Measurements from ENCODE around the gene MNT.
A peak's percentile ranks its signal among the peaks of the same experiment; 100 is the strongest.

The MNT gene

GRCh38 chr17:2395258-2396181 is 5.3 kb downstream of the MNT start:
- Histone ChIP-seq H3K27ac (ENCODE audit: low read depth, low read length, severe bottlenecking) (peak overlapping the region; percentile 99), H3K9me3 (ENCODE audit: control insufficient read depth, low read length) (no peaks in the 10 kb centered on the region), H3K4me1 (ENCODE audit: control insufficient read depth, insufficient read depth, low read length, poor library complexity, severe bottlenecking) (peaks cover 44% of the 10 kb centered on the region), H3K36me3 (ENCODE audit: control insufficient read depth, insufficient read depth, low read length) (no peaks in the 10 kb centered on the region), H3K4me3 (ENCODE audit: extremely low read depth, insufficient read depth, low read length, poor library complexity, severe bottlenecking) (peak overlapping the region; percentile 24)
- WGBS, 2 experiments (ENCODE audit: insufficient coverage in 2 of 2), result 79 to 87% methylated on average over 18 to 24 of the region's 28 CpGs

GRCh38 chr17:2394775-2395201 is 6.1 kb downstream of the MNT start:
- WGBS, 2 experiments (ENCODE audit: insufficient coverage in 2 of 2), result 92 to 96% methylated on average over 7 to 9 of the region's 16 CpGs
- no peak overlapping the region for H3K4me3 ChIP-seq (ENCODE audit: extremely low read depth, insufficient read depth, low read length, poor library complexity, severe bottlenecking)
- H3K36me3 ChIP-seq (ENCODE audit: control insufficient read depth, insufficient read depth, low read length), result no peaks in the 10 kb centered on the region
- peaks cover 51% of the 10 kb centered on the region for H3K4me1 ChIP-seq (ENCODE audit: control insufficient read depth, insufficient read depth, low read length, poor library complexity, severe bottlenecking)
- H3K9me3 ChIP-seq (ENCODE audit: control insufficient read depth, low read length), result no peaks in the 10 kb centered on the region
- no peak overlapping the region for H3K27ac ChIP-seq (ENCODE audit: low read depth, low read length, severe bottlenecking)

DNA sequence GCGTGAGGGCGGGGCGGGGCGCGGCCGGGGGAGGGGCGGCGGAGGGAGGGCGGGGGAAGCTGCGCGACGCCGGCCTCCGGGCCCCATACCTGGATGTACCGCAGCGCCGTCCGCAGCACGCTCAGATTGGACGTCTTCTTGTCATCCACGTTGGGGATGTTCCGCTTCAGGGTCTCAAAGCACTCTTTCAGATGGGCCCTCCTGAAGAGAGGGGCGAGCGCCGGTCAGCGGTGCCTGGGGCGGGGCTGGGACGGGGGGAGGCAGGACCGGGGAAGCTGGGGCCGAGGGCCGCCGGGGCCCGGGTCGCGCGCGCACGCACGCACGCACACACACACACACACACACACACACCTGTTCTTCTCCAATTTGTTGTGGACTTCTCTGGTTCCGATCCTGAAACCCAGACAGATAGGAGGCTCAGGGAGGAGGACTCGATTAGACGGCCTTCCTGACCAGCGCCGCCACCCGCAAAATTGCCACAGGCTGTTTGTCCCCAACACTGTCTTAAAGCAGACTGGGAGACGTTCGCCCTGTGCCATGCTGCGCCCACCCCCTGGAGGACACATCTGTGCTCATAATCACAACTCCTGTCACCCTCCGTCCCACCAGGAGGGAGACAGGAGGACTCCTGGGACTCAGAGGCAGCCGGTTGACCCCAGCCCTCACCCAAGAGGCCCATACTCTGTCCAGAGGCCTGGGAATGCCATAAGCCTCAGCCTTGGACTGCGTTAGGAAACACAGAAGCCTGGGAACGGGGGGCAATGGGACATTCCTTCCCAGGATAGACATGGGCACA is 6.7 kb downstream of the MNT start:
- WGBS, 2 experiments (ENCODE audit: insufficient coverage in 2 of 2), result 31 to 54% methylated on average over 21 to 37 of the region's 53 CpGs
- H3K27ac ChIP-seq (ENCODE audit: low read depth, low read length, severe bottlenecking), result peak overlapping the region; percentile 99
- peak overlapping the region; percentile 16 for H3K4me3 ChIP-seq (ENCODE audit: extremely low read depth, insufficient read depth, low read length, poor library complexity, severe bottlenecking)
- peaks cover 4% of the 10 kb centered on the region for H3K36me3 ChIP-seq (ENCODE audit: control insufficient read depth, insufficient read depth, low read length)
- peaks cover 51% of the 10 kb centered on the region for H3K4me1 ChIP-seq (ENCODE audit: control insufficient read depth, insufficient read depth, low read length, poor library complexity, severe bottlenecking)
- H3K9me3 ChIP-seq (ENCODE audit: control insufficient read depth, low read length), result no peaks in the 10 kb centered on the region

- Histone ChIP-seq H3K4me1 (ENCODE audit: control insufficient read depth, insufficient read depth, low read length, poor library complexity, severe bottlenecking) (peaks cover 50% of the 10 kb centered on the region), H3K36me3 (ENCODE audit: control insufficient read depth, insufficient read depth, low read length) (peaks cover 4% of the 10 kb centered on the region), H3K27ac (ENCODE audit: low read depth, low read length, severe bottlenecking) (peak overlapping the region; percentile 99), H3K4me3 (ENCODE audit: extremely low read depth, insufficient read depth, low read length, poor library complexity, severe bottlenecking) (peak overlapping the region; percentile 52), H3K9me3 (ENCODE audit: control insufficient read depth, low read length) (no peaks in the 10 kb centered on the region)
- WGBS, 2 experiments (ENCODE audit: insufficient coverage in 2 of 2), result 0% methylated on average over 54 to 60 of the region's 99 CpGs
Measured at GRCh38 chr17:2393174-2393953, 7.5 kb downstream of the MNT start.

DNA sequence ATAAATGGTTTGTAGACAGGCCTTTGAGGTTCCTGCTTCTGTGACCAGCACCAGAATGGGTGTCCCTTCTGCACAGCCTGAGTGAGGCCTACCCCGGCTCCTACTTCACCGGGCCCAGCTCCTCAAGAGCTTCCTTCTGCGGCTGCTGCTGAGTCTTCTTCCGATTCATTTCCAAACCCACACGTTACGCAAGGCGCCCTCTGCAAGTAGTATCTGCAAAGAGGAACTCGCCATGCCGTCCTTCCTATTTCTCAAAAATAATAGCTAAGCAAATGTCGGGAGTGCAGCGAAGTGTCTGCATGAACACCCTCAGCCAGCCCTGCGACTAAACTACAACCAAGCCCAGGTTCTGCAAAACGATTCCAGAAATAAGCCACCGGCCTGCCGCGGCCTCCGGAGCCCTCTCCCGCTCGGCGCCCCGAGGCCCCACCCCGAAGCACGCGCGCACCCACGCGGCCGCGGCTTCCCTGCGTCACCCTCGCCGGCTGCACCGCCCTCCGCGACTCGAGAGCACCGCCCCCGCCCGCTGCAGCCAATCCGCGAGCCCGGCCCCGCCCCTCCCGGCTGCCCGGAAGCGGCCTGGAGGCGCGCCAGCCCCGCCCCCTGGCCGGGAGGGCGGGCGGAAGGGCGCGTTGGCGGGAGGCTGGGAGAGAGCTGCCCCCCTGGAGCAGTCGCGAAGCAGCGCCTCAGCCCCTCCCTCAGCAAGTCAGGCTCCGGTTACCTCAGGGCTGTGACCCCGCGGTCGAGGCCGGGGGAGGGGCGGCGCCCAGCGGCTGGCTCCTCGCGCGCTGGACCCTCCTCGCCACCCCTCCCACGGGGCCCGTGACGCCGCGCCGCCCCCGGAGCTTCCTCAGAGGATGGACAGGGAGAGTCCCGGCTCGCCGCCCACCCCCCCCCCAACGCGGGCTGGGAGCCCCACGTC is 8.3 kb downstream of the MNT start:
- peaks cover 12% of the 10 kb centered on the region for H3K36me3 ChIP-seq (ENCODE audit: control insufficient read depth, insufficient read depth, low read length)
- peak overlapping the region; percentile 52 for H3K4me3 ChIP-seq (ENCODE audit: extremely low read depth, insufficient read depth, low read length, poor library complexity, severe bottlenecking)
- 7 to 8% methylated on average over 27 to 45 of the region's 83 CpGs for WGBS, 2 experiments (ENCODE audit: insufficient coverage in 2 of 2)
- no peaks in the 10 kb centered on the region for H3K9me3 ChIP-seq (ENCODE audit: control insufficient read depth, low read length)
- H3K27ac ChIP-seq (ENCODE audit: low read depth, low read length, severe bottlenecking), result peak overlapping the region; percentile 99
- H3K4me1 ChIP-seq (ENCODE audit: control insufficient read depth, insufficient read depth, low read length, poor library complexity, severe bottlenecking), result peaks cover 42% of the 10 kb centered on the region

DNA sequence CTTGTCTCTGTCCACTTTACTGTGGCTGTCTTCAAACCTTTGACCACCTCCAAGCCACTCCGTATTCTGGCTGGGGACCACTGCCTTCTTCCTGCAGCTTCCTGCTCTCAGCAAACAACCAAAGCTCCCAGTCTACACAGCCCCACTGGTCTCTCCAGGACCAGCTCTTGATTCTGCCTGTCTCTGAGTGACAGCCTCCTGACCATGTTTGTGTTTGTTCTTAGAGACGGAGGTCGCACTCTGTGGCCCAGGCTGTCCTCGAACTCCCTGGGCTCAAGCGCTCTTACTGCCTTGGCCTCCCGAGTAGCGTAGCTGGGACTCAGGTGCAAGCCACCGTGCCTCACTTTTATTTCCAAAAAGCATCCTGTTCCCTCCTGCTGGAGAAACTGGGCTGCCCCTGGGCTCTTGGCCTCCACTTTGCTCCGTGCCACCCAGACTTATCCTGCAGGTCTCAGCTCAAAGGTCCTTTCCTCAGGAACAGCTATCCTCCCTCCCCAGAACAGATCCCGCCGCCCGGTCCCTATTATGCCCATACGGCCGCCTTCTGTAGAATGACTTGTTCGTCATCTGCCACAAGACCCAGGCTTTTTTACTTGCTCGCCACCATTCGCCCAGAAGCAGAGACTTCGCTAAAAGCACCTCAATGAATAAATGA is 9.1 kb downstream of the MNT start:
- Histone ChIP-seq H3K27ac (ENCODE audit: low read depth, low read length, severe bottlenecking) (peak overlapping the region; percentile 76), H3K4me1 (ENCODE audit: control insufficient read depth, insufficient read depth, low read length, poor library complexity, severe bottlenecking) (peaks cover 37% of the 10 kb centered on the region), H3K4me3 (ENCODE audit: extremely low read depth, insufficient read depth, low read length, poor library complexity, severe bottlenecking) (peak overlapping the region; percentile 52), H3K9me3 (ENCODE audit: control insufficient read depth, low read length) (no peaks in the 10 kb centered on the region), H3K36me3 (ENCODE audit: control insufficient read depth, insufficient read depth, low read length) (peaks cover 20% of the 10 kb centered on the region)
- 88 to 90% methylated on average over 15 to 16 of the region's 18 CpGs for WGBS, 2 experiments (ENCODE audit: insufficient coverage in 2 of 2)

DNA sequence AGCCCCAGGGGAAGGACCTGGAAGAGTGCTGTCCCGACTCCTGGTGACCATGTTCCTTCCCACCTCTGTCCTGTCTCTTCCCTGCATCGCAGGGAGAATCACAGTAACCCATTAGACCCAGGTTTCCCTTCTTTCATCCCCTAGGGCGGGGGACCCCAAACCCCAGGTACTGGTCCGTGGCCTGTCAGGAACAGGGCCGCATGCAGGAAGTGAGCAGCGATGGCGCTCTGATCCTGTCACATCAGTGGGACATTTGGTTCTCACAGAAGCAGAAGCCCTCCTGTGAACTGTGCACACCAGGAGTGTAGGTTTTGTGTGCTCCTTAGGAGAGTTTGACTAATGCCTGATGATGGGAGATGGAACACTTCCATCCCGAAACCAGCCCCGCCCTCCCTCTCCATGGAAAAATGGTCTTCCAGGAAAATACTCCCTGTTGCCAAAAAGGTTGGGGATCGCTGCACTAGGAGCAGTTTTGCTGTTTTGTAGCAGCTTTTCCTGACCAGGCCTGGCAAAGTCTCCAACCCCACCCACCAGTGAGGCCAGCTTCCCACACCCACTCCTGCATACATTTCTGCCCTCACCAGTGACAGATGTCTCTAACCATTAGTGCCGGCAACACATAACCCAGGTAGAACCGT is 10.5 kb downstream of the MNT start:
- peaks cover 33% of the 10 kb centered on the region for H3K4me1 ChIP-seq (ENCODE audit: control insufficient read depth, insufficient read depth, low read length, poor library complexity, severe bottlenecking)
- no peak overlapping the region for H3K27ac ChIP-seq (ENCODE audit: low read depth, low read length, severe bottlenecking)
- no peak overlapping the region for H3K4me3 ChIP-seq (ENCODE audit: extremely low read depth, insufficient read depth, low read length, poor library complexity, severe bottlenecking)
- peaks cover 20% of the 10 kb centered on the region for H3K36me3 ChIP-seq (ENCODE audit: control insufficient read depth, insufficient read depth, low read length)
- no peaks in the 10 kb centered on the region for H3K9me3 ChIP-seq (ENCODE audit: control insufficient read depth, low read length)
- WGBS, 2 experiments (ENCODE audit: insufficient coverage in 2 of 2), result 96 to 99% methylated on average over 11 to 12 of the region's 12 CpGs

GRCh38 chr17:2388683-2389055 is 12.2 kb downstream of the MNT start:
- Histone ChIP-seq H3K4me1 (ENCODE audit: control insufficient read depth, insufficient read depth, low read length, poor library complexity, severe bottlenecking) (peaks cover 39% of the 10 kb centered on the region), H3K36me3 (ENCODE audit: control insufficient read depth, insufficient read depth, low read length) (peaks cover 25% of the 10 kb centered on the region), H3K4me3 (ENCODE audit: extremely low read depth, insufficient read depth, low read length, poor library complexity, severe bottlenecking) (no peak overlapping the region), H3K9me3 (ENCODE audit: control insufficient read depth, low read length) (no peaks in the 10 kb centered on the region), H3K27ac (ENCODE audit: low read depth, low read length, severe bottlenecking) (no peak overlapping the region)
- WGBS, 2 experiments (ENCODE audit: insufficient coverage in 2 of 2), result 89 to 90% methylated on average over 12 to 15 of the region's 15 CpGs

DNA sequence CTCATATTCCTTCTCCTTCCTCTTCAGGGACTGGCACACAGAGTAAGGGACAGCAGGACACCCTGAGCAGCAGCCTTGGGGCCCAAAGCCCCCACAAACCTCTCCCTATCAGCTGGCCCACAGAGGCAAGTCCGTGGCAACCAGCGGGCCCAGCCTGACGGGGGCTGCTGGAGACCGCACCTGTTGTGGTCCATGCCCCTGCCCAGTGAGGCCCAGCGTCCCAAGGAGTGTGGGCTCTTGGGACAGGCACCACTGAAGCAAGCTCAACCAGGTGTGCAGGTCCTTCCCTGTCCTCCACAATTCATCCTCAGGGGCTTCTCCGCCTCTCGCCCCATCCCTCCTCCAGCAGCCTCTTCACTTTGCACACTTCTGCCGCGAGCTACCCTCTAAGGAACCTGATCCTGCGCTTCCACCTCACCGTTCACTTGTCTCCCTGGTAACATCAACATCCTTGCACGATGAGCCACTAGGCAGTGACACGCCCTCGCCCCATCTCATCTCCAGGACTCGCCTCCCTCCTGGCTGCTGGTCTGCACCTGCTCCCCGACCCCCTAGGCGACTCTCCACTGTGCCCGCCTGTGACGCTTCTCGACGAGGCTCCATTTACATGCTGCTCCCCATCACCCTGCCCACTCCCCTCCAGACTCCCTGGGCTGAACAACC is 12.7 kb downstream of the MNT start:
- 92 to 94% methylated on average over 17 to 18 of the region's 21 CpGs for WGBS, 2 experiments (ENCODE audit: insufficient coverage in 2 of 2)
- Histone ChIP-seq H3K9me3 (ENCODE audit: control insufficient read depth, low read length) (no peaks in the 10 kb centered on the region), H3K4me3 (ENCODE audit: extremely low read depth, insufficient read depth, low read length, poor library complexity, severe bottlenecking) (no peak overlapping the region), H3K36me3 (ENCODE audit: control insufficient read depth, insufficient read depth, low read length) (peaks cover 25% of the 10 kb centered on the region), H3K4me1 (ENCODE audit: control insufficient read depth, insufficient read depth, low read length, poor library complexity, severe bottlenecking) (peaks cover 43% of the 10 kb centered on the region), H3K27ac (ENCODE audit: low read depth, low read length, severe bottlenecking) (no peak overlapping the region)
